ENCODE results near the gene KRTAP5-7. TPM values are rescaled to one million over a fixed set of nuclear protein-coding genes. Genes with fewer than 3 reads are reported as not detected.

KRTAP5-7 gene
- total RNA-seq, 1 donor from 2014 or later: 0.39 TPM

Other genes starting within 250 kb of the KRTAP5-7 start
- gene DHCR7, start 78.9 kb upstream of the KRTAP5-7 start, total RNA-seq: 26.3 TPM
- gene NADSYN1, start 74.1 kb upstream of the KRTAP5-7 start, total RNA-seq: 48.0 TPM
- gene KRTAP5-8, start 10.8 kb downstream of the KRTAP5-7 start, total RNA-seq: not detected
- not detected for gene KRTAP5-9, start 21.2 kb downstream of the KRTAP5-7 start, total RNA-seq
- gene KRTAP5-10, start 38.3 kb downstream of the KRTAP5-7 start, total RNA-seq: not detected
- gene KRTAP5-11, start 55.6 kb downstream of the KRTAP5-7 start, total RNA-seq: not detected

All from mesenteric fat pad (tissue), 1 donor.